Measurements from ENCODE around the gene CDHR3. TPM values are rescaled to one million over a fixed set of nuclear protein-coding genes. Genes with fewer than 3 reads are reported as not detected.
"Not testable (repeated sequence)": the region's sequence is repeated elsewhere in the genome, so short reads cannot be mapped to it uniquely, and the experiment has no call there.

Gene CDHR3
- total RNA-seq, 1 donor: 4.4 TPM

DNA sequence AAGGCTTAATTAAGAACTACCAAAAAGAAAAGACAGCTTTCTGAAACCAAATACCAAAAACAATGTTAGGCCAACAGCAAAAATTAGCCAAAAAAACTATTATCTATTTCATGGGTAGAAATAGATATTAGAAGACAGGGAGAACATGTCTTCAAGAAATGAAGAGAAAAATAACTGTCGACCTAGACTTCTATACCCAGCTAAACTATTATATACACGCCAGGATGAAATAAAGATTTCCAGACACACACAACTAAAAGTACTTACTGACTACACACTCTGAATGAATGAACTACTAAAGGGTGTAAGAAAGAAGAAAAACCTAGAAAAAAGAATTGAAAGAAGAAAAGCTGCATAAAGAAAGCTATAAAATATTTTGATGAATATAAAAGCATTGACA, 11.5 kb upstream of the CDHR3 start:
- H3K4me3 ChIP-seq (ENCODE audit: low read length): no peak overlapping the region
- H3K9me3 ChIP-seq (ENCODE audit: low read depth, low read length): peaks cover 9% of the 10 kb centered on the region
- H3K27me3 ChIP-seq (ENCODE audit: insufficient read depth, low read length): peaks cover under 1% of the 10 kb centered on the region
- no peaks in the 10 kb centered on the region for H3K4me1 ChIP-seq (ENCODE audit: insufficient read depth, low read length)

GRCh38 chr7:105952917-105953595, 10.0 kb upstream of the CDHR3 start:
- Histone ChIP-seq H3K4me3 (ENCODE audit: low read length) (no peak overlapping the region), H3K9me3 (ENCODE audit: low read depth, low read length) (peaks cover 9% of the 10 kb centered on the region), H3K27me3 (ENCODE audit: insufficient read depth, low read length) (no peaks in the 10 kb centered on the region), H3K4me1 (ENCODE audit: insufficient read depth, low read length) (no peaks in the 10 kb centered on the region)

DNA sequence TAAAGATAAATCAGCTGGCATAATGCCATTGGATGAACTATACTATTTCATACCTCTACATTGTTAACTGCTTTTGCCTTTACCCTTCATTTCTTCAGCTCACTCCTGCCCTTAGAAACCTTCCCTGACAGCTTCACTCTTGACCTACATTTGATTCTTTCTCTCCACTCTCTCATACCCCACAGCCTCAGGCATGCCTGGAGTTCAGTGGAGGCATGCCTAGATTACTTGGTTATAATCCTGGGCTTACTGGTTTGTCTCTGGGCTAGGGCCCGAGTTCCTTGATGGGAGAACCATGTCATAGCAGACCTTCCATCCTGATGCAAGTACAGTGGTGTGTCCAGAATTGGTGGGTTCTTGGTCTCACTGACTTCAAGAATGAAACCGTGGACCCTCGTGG, 8.4 kb upstream of the CDHR3 start:
- Histone ChIP-seq H3K27me3 (ENCODE audit: insufficient read depth, low read length) (no peaks in the 10 kb centered on the region), H3K4me1 (ENCODE audit: insufficient read depth, low read length) (no peaks in the 10 kb centered on the region), H3K9me3 (ENCODE audit: low read depth, low read length) (peaks cover 9% of the 10 kb centered on the region), H3K4me3 (ENCODE audit: low read length) (no peak overlapping the region)

DNA sequence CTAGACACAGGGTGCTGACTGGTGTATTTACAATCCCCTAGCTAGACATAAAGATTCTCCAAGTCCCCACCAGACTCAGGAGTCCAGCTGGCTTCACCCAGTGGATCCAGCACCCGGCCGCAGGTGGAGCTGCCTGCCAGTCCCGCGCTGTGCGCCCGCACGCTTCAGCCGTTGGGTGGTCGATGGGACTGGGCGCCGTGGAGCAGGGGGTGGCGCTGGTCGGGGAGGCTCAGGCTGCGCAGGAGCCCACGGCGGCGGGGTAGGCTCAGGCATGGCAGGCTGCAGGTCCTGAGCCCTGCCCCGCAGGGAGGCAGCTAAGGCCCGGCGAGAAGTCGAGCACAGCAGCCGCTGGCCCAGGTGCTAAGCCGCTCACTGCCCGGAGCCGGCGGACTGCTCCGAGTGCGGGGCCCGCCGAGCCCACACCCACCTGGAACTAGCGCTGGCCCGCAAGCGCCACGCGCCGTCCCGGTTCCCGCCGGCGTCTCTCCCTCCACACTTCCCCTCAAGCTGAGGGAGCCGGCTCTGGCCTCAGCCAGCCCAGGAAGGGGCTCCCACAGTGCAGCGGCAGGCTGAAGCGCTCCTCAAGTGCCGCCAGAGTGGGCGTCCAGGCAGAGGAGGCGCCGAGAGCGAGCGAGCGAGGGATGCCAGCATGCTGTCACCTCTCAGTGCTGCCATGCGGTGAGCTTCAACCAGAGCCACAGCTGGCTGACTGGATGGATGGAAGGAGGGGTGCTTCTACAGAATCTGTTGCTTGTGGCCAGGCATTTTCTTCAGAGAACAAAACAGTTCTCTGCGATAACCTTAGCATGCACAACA, 7.2 kb upstream of the CDHR3 start:
- not testable (repeated sequence) for H3K4me3 ChIP-seq (ENCODE audit: low read length); H3K27me3 ChIP-seq (ENCODE audit: insufficient read depth, low read length); H3K9me3 ChIP-seq (ENCODE audit: low read depth, low read length); H3K4me1 ChIP-seq (ENCODE audit: insufficient read depth, low read length)

GRCh38 chr7:105958012-105958411, 5.1 kb upstream of the CDHR3 start:
- H3K27me3 ChIP-seq (ENCODE audit: insufficient read depth, low read length): no peaks in the 10 kb centered on the region
- H3K4me3 ChIP-seq (ENCODE audit: low read length): no peak overlapping the region
- H3K9me3 ChIP-seq (ENCODE audit: low read depth, low read length): no peaks in the 10 kb centered on the region

GRCh38 chr7:105962353-105962752, 711 bp upstream of the CDHR3 start:
- no peak overlapping the region for H3K4me3 ChIP-seq (ENCODE audit: low read length)
- H3K27me3 ChIP-seq (ENCODE audit: insufficient read depth, low read length): no peaks in the 10 kb centered on the region
- H3K4me1 ChIP-seq (ENCODE audit: insufficient read depth, low read length): no peaks in the 10 kb centered on the region
- H3K9me3 ChIP-seq (ENCODE audit: low read depth, low read length): no peaks in the 10 kb centered on the region

More at GRCh38 chr7:105958012-105958411, 5.1 kb upstream of the CDHR3 start:
- H3K4me1 ChIP-seq (ENCODE audit: insufficient read depth, low read length): no peaks in the 10 kb centered on the region

- Histone ChIP-seq H3K9me3 (ENCODE audit: low read depth, low read length) (no peaks in the 10 kb centered on the region), H3K4me1 (ENCODE audit: insufficient read depth, low read length) (no peaks in the 10 kb centered on the region), H3K4me3 (ENCODE audit: low read length) (no peak overlapping the region), H3K27me3 (ENCODE audit: insufficient read depth, low read length) (no peaks in the 10 kb centered on the region)
Measured at GRCh38 chr7:105971845-105972244, 8.8 kb downstream of the CDHR3 start.

- Histone ChIP-seq H3K4me3 (ENCODE audit: low read length) (no peak overlapping the region), H3K9me3 (ENCODE audit: low read depth, low read length) (no peaks in the 10 kb centered on the region), H3K4me1 (ENCODE audit: insufficient read depth, low read length) (no peaks in the 10 kb centered on the region), H3K27me3 (ENCODE audit: insufficient read depth, low read length) (no peaks in the 10 kb centered on the region)
Measured at GRCh38 chr7:105972276-105972675, 9.2 kb downstream of the CDHR3 start.

DNA sequence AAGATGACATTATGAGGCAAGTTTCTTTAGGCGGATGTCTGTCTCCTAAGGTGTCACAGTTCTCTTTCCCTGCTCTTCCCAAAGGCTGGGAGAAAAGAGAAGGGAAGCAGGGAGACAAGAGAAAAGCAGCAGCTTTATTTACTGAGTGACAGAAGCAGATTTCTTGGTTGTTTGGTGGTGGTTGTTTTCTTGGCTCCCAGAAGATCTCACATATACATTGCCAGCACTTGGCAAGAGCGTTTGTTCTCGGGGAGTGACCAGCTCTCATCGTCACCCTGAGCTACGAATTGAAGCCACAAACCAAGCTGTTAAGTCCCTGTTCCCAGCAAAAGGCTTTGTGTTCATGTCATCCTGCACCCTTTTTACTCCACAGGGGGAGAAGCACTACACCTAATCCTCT, 11.4 kb downstream of the CDHR3 start:
- Histone ChIP-seq H3K27me3 (ENCODE audit: insufficient read depth, low read length) (no peaks in the 10 kb centered on the region), H3K4me3 (ENCODE audit: low read length) (no peak overlapping the region), H3K9me3 (ENCODE audit: low read depth, low read length) (no peaks in the 10 kb centered on the region), H3K4me1 (ENCODE audit: insufficient read depth, low read length) (no peaks in the 10 kb centered on the region)

GRCh38 chr7:105975770-105976417, 12.8 kb downstream of the CDHR3 start:
- H3K4me1 ChIP-seq (ENCODE audit: insufficient read depth, low read length): no peaks in the 10 kb centered on the region
- no peaks in the 10 kb centered on the region for H3K9me3 ChIP-seq (ENCODE audit: low read depth, low read length)
- no peak overlapping the region for H3K4me3 ChIP-seq (ENCODE audit: low read length)
- no peaks in the 10 kb centered on the region for H3K27me3 ChIP-seq (ENCODE audit: insufficient read depth, low read length)

DNA sequence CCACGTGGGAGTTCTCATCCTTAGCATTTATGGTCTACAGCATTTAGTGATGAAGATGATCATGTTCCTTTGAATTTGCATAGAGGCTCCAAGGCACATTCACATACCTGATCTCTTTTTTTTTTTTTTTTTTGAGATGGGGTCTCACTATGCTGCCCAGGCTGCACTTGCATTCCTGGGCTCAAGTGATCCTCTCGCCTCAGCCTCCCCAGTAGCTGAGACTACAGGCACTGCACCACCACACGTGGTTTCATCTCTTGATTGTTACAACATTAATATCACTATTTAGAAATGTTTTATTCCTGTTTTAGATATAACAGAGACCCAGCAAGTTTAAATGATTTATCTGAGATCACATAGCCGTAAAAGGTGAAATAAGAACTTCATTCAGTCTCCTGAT, 13.8 kb downstream of the CDHR3 start:
- Histone ChIP-seq H3K9me3 (ENCODE audit: low read depth, low read length) (no peaks in the 10 kb centered on the region), H3K4me1 (ENCODE audit: insufficient read depth, low read length) (no peaks in the 10 kb centered on the region), H3K4me3 (ENCODE audit: low read length) (no peak overlapping the region), H3K27me3 (ENCODE audit: insufficient read depth, low read length) (no peaks in the 10 kb centered on the region)

- Histone ChIP-seq H3K27me3 (ENCODE audit: insufficient read depth, low read length) (no peaks in the 10 kb centered on the region), H3K9me3 (ENCODE audit: low read depth, low read length) (no peaks in the 10 kb centered on the region), H3K4me3 (ENCODE audit: low read length) (no peak overlapping the region), H3K4me1 (ENCODE audit: insufficient read depth, low read length) (no peaks in the 10 kb centered on the region)
Measured at GRCh38 chr7:105978035-105978434, 15.0 kb downstream of the CDHR3 start.

- Histone ChIP-seq H3K27me3 (ENCODE audit: insufficient read depth, low read length) (no peaks in the 10 kb centered on the region), H3K4me3 (ENCODE audit: low read length) (no peak overlapping the region), H3K4me1 (ENCODE audit: insufficient read depth, low read length) (no peaks in the 10 kb centered on the region), H3K9me3 (ENCODE audit: low read depth, low read length) (no peaks in the 10 kb centered on the region)
Measured at GRCh38 chr7:105978974-105979373, 15.9 kb downstream of the CDHR3 start.

GRCh38 chr7:105979405-105979804, 16.3 kb downstream of the CDHR3 start:
- H3K9me3 ChIP-seq (ENCODE audit: low read depth, low read length): no peaks in the 10 kb centered on the region
- H3K4me1 ChIP-seq (ENCODE audit: insufficient read depth, low read length): no peaks in the 10 kb centered on the region
- H3K27me3 ChIP-seq (ENCODE audit: insufficient read depth, low read length): no peaks in the 10 kb centered on the region
- H3K4me3 ChIP-seq (ENCODE audit: low read length): no peak overlapping the region

DNA sequence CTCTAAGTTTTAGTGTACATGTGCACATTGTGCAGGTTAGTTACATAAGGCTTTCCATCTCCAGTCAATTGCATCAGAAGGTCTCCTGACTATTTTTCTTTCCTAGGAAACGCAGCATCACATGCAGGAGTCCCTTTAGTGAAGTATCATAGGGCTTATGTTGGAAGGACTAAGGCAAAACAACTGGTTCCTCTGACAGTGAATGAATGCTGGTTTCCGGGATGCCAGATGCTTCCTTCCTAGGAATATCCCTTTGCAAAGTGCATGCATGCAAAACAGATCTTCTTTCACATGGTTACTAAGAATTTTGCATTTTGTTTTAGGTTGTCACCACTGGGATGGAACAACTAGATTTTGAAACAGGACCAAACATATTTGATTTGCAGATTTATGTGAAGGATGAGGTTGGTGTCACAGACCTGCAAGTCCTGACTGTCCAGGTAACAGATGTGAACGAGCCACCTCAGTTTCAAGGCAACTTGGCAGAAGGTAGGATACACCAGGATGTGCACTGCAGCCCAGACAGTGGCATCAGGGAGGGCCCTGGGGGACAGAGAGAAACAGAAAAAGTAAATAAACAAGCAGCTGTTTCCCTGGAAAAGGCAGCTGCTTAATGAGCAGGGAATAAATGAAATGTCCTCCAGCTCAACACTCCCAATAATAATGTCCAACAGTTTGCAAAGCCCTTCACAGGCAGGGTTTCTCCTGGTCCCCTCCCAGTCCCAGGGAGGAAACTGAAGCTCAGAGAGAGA, 17.8 kb downstream of the CDHR3 start:
- Histone ChIP-seq H3K4me3 (ENCODE audit: low read length) (no peak overlapping the region), H3K27me3 (ENCODE audit: insufficient read depth, low read length) (no peaks in the 10 kb centered on the region), H3K9me3 (ENCODE audit: low read depth, low read length) (no peaks in the 10 kb centered on the region), H3K4me1 (ENCODE audit: insufficient read depth, low read length) (no peaks in the 10 kb centered on the region)
